Endothelial cell of umbilical vein (primary cell): Measurements from ENCODE around the gene EFNA2. TPM values are rescaled to one million over a fixed set of nuclear protein-coding genes. Genes with fewer than 3 reads are reported as not detected.
A peak's percentile ranks its signal among the peaks of the same experiment; 100 is the strongest.

Experiments used
- BruUV-seq: library from RNA; stranded (reverse); fragments of 400-500 nt; replicated peaks from 2 replicates; lab custom pipeline; 2021; lab: Mats Ljungman, UMichigan
- CTCF ChIA-PET: fragments of 300-600, 350-600 bp; sonication (Branson Sonifier 250); formaldehyde crosslinking; loops from one replicate; lab custom pipeline; 2021; ENCODE audit warnings: antibody characterized with exemption, inconsistent platforms; lab: Charles Lee
- POLR2A ChIA-PET: fragments of 300-600, 350-600 bp; sonication (Branson Sonifier 250); formaldehyde crosslinking; loops from one replicate; lab custom pipeline; 2021; ENCODE audit warnings: antibody characterized with exemption, inconsistent platforms; lab: Charles Lee
- DNase-seq: peaks from one replicate; pipeline ENCODE4 v3.0.0-alpha.2; 2011; ENCODE audit warnings: low read depth, low spot score
- FAIRE-seq: peaks from 2 replicates; lab custom pipeline; 2011; peaks lifted over from hg19 to GRCh38; lab: Jason Lieb, UNC
- H2AFZ ChIP-seq: 2 replicates; pipeline ENCODE4 v1.6.0; 2012; ENCODE audit warnings: low read depth, low read length, control low read depth, inconsistent platforms
- H3K27ac ChIP-seq: 2 replicates; pipeline ENCODE4 v1.5.1; 2011; ENCODE audit warnings: low read depth, mild to moderate bottlenecking, control low read depth, low read length, moderate library complexity; ENCODE audit not compliant: insufficient read depth
- H3K27me3 ChIP-seq, 2 experiments: 2 replicates each; pipeline versions ENCODE4 v1.6.0 to v1.6.1; 2011; ENCODE audit warnings: low read length in 2 of 2, mixed read lengths in 1 of 2; ENCODE audit not compliant: control insufficient read depth in 2 of 2, insufficient read depth in 2 of 2
- H3K36me3 ChIP-seq, 2 experiments: 2 replicates in 1 of 2; 3 replicates in 1 of 2; pipeline ENCODE4 v1.5.1; 2011; ENCODE audit warnings: low read length in 2 of 2, mild to moderate bottlenecking in 1 of 2, moderate library complexity in 1 of 2; ENCODE audit not compliant: control insufficient read depth in 2 of 2, insufficient read depth in 2 of 2; ENCODE audit errors: extremely low read depth in 1 of 2
- H3K4me1 ChIP-seq: 3 replicates; pipeline ENCODE4 v1.5.1; 2011; ENCODE audit warnings: mild to moderate bottlenecking, low read length; ENCODE audit not compliant: control insufficient read depth, insufficient read depth; ENCODE audit errors: extremely low read depth
- H3K4me2 ChIP-seq: 2 replicates; pipeline ENCODE4 v1.6.1; 2011; ENCODE audit warnings: low read length, control low read depth, mixed read lengths; ENCODE audit not compliant: insufficient read depth
- H3K4me3 ChIP-seq, 3 experiments: fragments of 200-600 bp in 1 of 3; sonication (generic), shearing (Covaris generic) in 1 of 3; replicated peaks in 1 of 3; 2 replicates each; pipeline ENCODE4 v1.5.1; 2011 to 2016; ENCODE audit warnings: control low read depth in 3 of 3, low read length in 3 of 3, mild to moderate bottlenecking in 2 of 3, inconsistent platforms in 1 of 3, low read depth in 1 of 3, moderate library complexity in 1 of 3; ENCODE audit not compliant: insufficient read depth in 1 of 3
- H3K79me2 ChIP-seq: 2 replicates; pipeline ENCODE4 v1.6.0; 2012; ENCODE audit warnings: low read length, inconsistent platforms; ENCODE audit not compliant: control insufficient read depth, insufficient read depth
- H3K9ac ChIP-seq: replicated peaks from 2 replicates; pipeline ENCODE3; 2011; ENCODE audit warnings: low read length, control low read depth; ENCODE audit not compliant: insufficient read depth; ENCODE audit errors: extremely low read depth
- H3K9me1 ChIP-seq: replicated peaks from 3 replicates; pipeline ENCODE4 v1.6.0; 2011; ENCODE audit warnings: mild to moderate bottlenecking, low read length; ENCODE audit not compliant: control insufficient read depth, insufficient read depth; ENCODE audit errors: extremely low read depth
- H3K9me3 ChIP-seq: replicated peaks from 2 replicates; pipeline ENCODE4 v1.5.1; 2012; ENCODE audit warnings: low read length, inconsistent platforms; ENCODE audit not compliant: control insufficient read depth, insufficient read depth
- H4K20me1 ChIP-seq: replicated peaks from 2 replicates; pipeline ENCODE3; 2011; ENCODE audit warnings: mild to moderate bottlenecking, low read length; ENCODE audit not compliant: control insufficient read depth, insufficient read depth; ENCODE audit errors: extremely low read depth
- JUN ChIP-seq: IDR thresholded peaks from 2 replicates; pipeline ENCODE4 v1.6.1; 2011; ENCODE audit warnings: borderline replicate concordance, low read depth; ENCODE audit not compliant: insufficient read length, insufficient read depth
- POLR2A ChIP-seq: IDR thresholded peaks from 2 replicates; pipeline ENCODE4 v1.6.1; 2012; ENCODE audit warnings: low read depth, mild to moderate bottlenecking, control low read depth, low read length
- POLR2AphosphoS5 ChIP-seq: IDR thresholded peaks from 2 replicates; pipeline ENCODE4 v1.6.1; 2012; ENCODE audit warnings: low read depth, mild to moderate bottlenecking, control low read depth, low read length, moderate library complexity; ENCODE audit not compliant: insufficient read depth
- dilution Hi-C: fragments of 300-500 bp; cut with MboI; formaldehyde crosslinking; loops from one replicate; pipeline ENCODE4 v1.15.0; 2019; ENCODE audit warnings: low sequenced_read_pairs; ENCODE audit not compliant: extremely low pct_ligation_motif_present
- intact Hi-C: fragments of 100-400 bp; cut with micrococcal nuclease; formaldehyde crosslinking; loops from one replicate; pipeline ENCODE4 v1.10.0; 2022
- polyA plus RNA-seq, 4 experiments: library from polyadenylated mRNA; depleted of rRNA in 3 of 4; stranded (reverse) in 3 of 4; unstranded in 1 of 4; fragments of >200 nt; gene quantifications; 2 replicates each; pipeline versions ENCODE4 v1.2.1 to v1.2.3, GENCODE V29; 2011 to 2012; ENCODE audit warnings: missing spikeins in 1 of 4
- total RNA-seq: library from RNA; stranded (reverse); gene quantifications from 2 replicates; pipeline ENCODE4 v1.2.3, GENCODE V29; 2021
- TF ChIP-seq, protein P1 (sequence below): IDR thresholded peaks from 2 replicates; pipeline ENCODE4 v1.6.1; 2011; ENCODE audit not compliant: insufficient read depth, insufficient read length

Gene EFNA2
- total and polyA plus RNA-seq, 2 donors (not counting 3 experiments of a cell fraction or from before 2014, with no cell fraction given): 0.52 to 1.1 TPM

DNA sequence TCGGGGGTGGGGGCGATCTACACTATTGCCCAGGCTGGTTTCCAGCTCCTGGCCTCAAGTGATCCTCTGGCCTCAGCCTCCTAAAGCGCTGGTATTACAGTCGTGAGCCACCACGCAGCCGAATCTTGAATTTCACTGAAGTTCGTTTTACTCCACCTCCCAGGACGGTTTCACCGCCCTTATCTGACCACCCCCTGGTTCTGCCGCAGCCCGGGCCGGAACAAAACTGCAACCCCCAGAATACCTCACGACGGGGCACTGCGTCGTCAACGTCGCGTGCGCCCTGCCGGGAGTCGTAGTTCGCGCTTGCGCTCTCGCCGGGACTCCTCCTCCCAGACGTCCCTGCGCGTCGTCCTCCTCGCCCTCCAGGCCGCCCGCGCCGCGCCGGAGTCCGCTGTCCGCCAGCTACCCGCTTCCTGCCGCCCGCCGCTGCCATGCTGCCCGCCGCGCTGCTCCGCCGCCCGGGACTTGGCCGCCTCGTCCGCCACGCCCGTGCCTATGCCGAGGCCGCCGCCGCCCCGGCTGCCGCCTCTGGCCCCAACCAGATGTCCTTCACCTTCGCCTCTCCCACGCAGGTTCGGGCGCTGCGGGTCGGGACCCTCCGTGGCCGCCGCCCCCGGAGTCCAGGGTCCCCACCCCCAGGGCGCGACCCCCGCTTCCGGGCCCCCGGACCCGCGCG lies 44.1 kb upstream of the EFNA2 start, which contains the start of gene ATP5F1D:
ATP5F1D (plus strand) TSS at position 335 of the 679 bp plus-strand sequence; CDS start at position 435, 100 bp downstream.
- Histone ChIP-seq H3K4me1 (peaks cover 12% of the 10 kb centered on the region), H3K36me3 (no peaks in the 10 kb centered on the region), H3K9me1 (no peaks in the 10 kb centered on the region), H3K4me3 (peak within 1 kb of the TSS; percentile 38 to 74 (median 58)), H3K27ac (peak within 1 kb of the TSS; percentile 36), H3K27me3 (no peaks in the 10 kb centered on the region), H2AFZ (peak within 1 kb of the TSS; percentile 84), H4K20me1 (no peaks in the 10 kb centered on the region), H3K9me3 (no peaks in the 10 kb centered on the region), H3K9ac (peak within 1 kb of the TSS; percentile 75), H3K4me2 (peak within 1 kb of the TSS; percentile 64), H3K79me2 (peaks cover 15% of the 10 kb centered on the region)
- DNase-seq: peak; percentile 91
- POLR2A ChIA-PET: interaction anchor here (1.0 to 1.7 kb wide), 2 partner anchors 25 to 27 kb away, joined by 3 to 12 read pairs; partner anchors contain the start of gene CIRBP
- intact Hi-C loops: loop anchor here (2.0 to 10.0 kb wide), 5 partner anchors 129 to 447 kb away; partner anchors contain the start of genes GPX4 and PTBP1
- BruUV-seq: no TSS peak
- peak; percentile 95 for FAIRE-seq
- dilution Hi-C loops: no loop called here
- CTCF ChIA-PET: interaction anchor here (0.6 to 7.3 kb wide), 5 partner anchors 21 to 171 kb away, joined by 3 to 1001 read pairs (median 4); partner anchors contain the start of gene CIRBP
- TF ChIP-seq POLR2AphosphoS5: peak; percentile 91
- peak; percentile 64 for TF ChIP-seq POLR2A
- TF ChIP-seq JUN: no peak
- TF ChIP-seq, protein P1, sequence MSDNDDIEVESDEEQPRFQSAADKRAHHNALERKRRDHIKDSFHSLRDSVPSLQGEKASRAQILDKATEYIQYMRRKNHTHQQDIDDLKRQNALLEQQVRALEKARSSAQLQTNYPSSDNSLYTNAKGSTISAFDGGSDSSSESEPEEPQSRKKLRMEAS: peak; percentile 58
